ENCODE results near the gene MEOX2. TPM values are rescaled to one million over a fixed set of nuclear protein-coding genes. Genes with fewer than 3 reads are reported as not detected.

The MEOX2 gene
- total RNA-seq, 1 experiment from 2014 or later: not detected

DNA sequence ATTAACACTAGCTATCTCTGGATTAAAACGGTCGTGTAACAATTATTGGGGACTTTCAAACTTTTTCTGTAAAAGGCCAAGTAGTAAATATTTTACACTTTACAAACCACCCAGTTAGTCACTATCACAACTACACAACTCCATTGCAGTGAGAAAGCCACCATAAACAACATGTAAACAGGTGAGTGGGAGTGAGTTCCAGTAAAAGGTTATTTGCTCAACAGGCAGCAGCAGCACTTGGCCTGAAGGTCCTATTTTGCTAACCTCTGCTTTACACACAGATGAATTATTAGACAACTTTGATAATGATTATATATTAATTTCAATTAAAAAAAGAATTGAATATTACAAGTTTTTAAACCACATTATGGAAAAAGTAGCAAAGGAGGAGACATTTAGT lies 108.9 kb downstream of the MEOX2 start:
- Histone ChIP-seq H3K4me2 (ENCODE audit: low read length) (no peak overlapping the region), H4K20me1 (ENCODE audit: insufficient read depth) (no peaks in the 10 kb centered on the region), H2AFZ (ENCODE audit: low read depth, low read length, poor library complexity, severe bottlenecking) (no peak overlapping the region), H3K9me3 (ENCODE audit: control insufficient read depth in 1 of 2, insufficient read depth in 1 of 2, low read depth in 1 of 2, low read length in 2 of 2) (no peaks in the 10 kb centered on the region), H3K27ac (ENCODE audit: low read depth, low read length) (no peak overlapping the region), H3K4me1 (ENCODE audit: control insufficient read depth in 1 of 2, insufficient read depth in 2 of 2, low read length in 2 of 2) (no peaks in the 10 kb centered on the region), H3K9me2 (ENCODE audit: insufficient read depth) (no peaks in the 10 kb centered on the region), H3K4me3 (replicated peaks in 1 of 2; ENCODE audit: low read depth in 1 of 2, low read length in 2 of 2) (no peak overlapping the region), H3K36me3 (ENCODE audit: control insufficient read depth in 1 of 2, insufficient read depth in 2 of 2, low read length in 2 of 2) (no peaks in the 10 kb centered on the region), H3K27me3 (ENCODE audit: insufficient read depth, low read length) (no peaks in the 10 kb centered on the region), H3K9ac (ENCODE audit: low read length) (no peak overlapping the region), H3K79me2 (ENCODE audit: insufficient read depth, low read length) (no peaks in the 10 kb centered on the region)
- ChIA-PET POLR2A (no interaction called here), CTCF (no interaction called here), RAD21 (ENCODE audit: low non-redundant PET in 1 of 2, low total read pairs in 2 of 2, uncharacterized antibody in 2 of 2, unreplicated experiment in 2 of 2) (no interaction called here)
- BruUV-seq (replicated peaks): no TSS peak
- DNase-seq (ENCODE audit: low read depth, low spot score) (no peak), ATAC-seq (no peak)
- intact Hi-C loops (cut with micrococcal nuclease): no loop called here
- TF ChIP-seq ZNF274 (IDR thresholded peaks at IDR 0.05; ENCODE audit: low read depth, low read length): no peak
- TF ChIP-seq JUND (IDR thresholded peaks at IDR 0.05): no peak
- no peak for TF ChIP-seq FOSL1 (IDR thresholded peaks at IDR 0.05; ENCODE audit: low read depth)
- no peak for TF ChIP-seq SIN3A (IDR thresholded peaks at IDR 0.05; ENCODE audit: low read depth)
- TF ChIP-seq TCF7L2 (IDR thresholded peaks at IDR 0.05; ENCODE audit: borderline replicate concordance, extremely low read depth, insufficient read depth, insufficient read length): no peak
- no peak for TF ChIP-seq EZH2 (IDR thresholded peaks at IDR 0.05)
- no peak for TF ChIP-seq EGR1 (IDR thresholded peaks at IDR 0.05; ENCODE audit: low read depth)
- no peak for TF ChIP-seq CBX3 (IDR thresholded peaks at IDR 0.05; ENCODE audit: low read depth)
- TF ChIP-seq YY1 (IDR thresholded peaks at IDR 0.05; ENCODE audit: extremely low read depth, insufficient replicate concordance, low read depth, low read length): no peak

GRCh38 chr7:15571301-15571878 lies 115.1 kb downstream of the MEOX2 start:
- Histone ChIP-seq H3K9me2 (ENCODE audit: insufficient read depth) (no peaks in the 10 kb centered on the region), H3K4me1 (ENCODE audit: control insufficient read depth in 1 of 2, insufficient read depth in 2 of 2, low read length in 2 of 2) (no peaks in the 10 kb centered on the region), H3K4me2 (ENCODE audit: low read length) (no peak overlapping the region), H3K9ac (ENCODE audit: low read length) (no peak overlapping the region), H2AFZ (ENCODE audit: low read depth, low read length, poor library complexity, severe bottlenecking) (no peak overlapping the region), H3K9me3 (ENCODE audit: control insufficient read depth in 1 of 2, insufficient read depth in 1 of 2, low read depth in 1 of 2, low read length in 2 of 2) (no peaks in the 10 kb centered on the region), H4K20me1 (ENCODE audit: insufficient read depth) (no peaks in the 10 kb centered on the region), H3K27me3 (ENCODE audit: insufficient read depth, low read length) (no peaks in the 10 kb centered on the region), H3K27ac (ENCODE audit: low read depth, low read length) (no peak overlapping the region), H3K79me2 (ENCODE audit: insufficient read depth, low read length) (no peaks in the 10 kb centered on the region), H3K4me3 (replicated peaks in 1 of 2; ENCODE audit: low read depth in 1 of 2, low read length in 2 of 2) (no peak overlapping the region), H3K36me3 (ENCODE audit: control insufficient read depth in 1 of 2, insufficient read depth in 2 of 2, low read length in 2 of 2) (no peaks in the 10 kb centered on the region)
- intact Hi-C loops (cut with micrococcal nuclease): no loop called here
- BruUV-seq (replicated peaks): no TSS peak
- ChIA-PET POLR2A (no interaction called here), RAD21 (ENCODE audit: low non-redundant PET in 1 of 2, low total read pairs in 2 of 2, uncharacterized antibody in 2 of 2, unreplicated experiment in 2 of 2) (no interaction called here), CTCF (no interaction called here)
- no peak for TF ChIP-seq POLR2AphosphoS5 (IDR thresholded peaks at IDR 0.05; ENCODE audit: low read depth, low read length)
- TF ChIP-seq YY1 (IDR thresholded peaks at IDR 0.05; ENCODE audit: extremely low read depth, insufficient replicate concordance, low read depth, low read length): no peak
- no peak for TF ChIP-seq POLR2A (IDR thresholded peaks at IDR 0.05; ENCODE audit: borderline replicate concordance, extremely low read depth, insufficient read depth, insufficient read length)
- TF ChIP-seq CBX3 (IDR thresholded peaks at IDR 0.05; ENCODE audit: low read depth): no peak
- no peak for TF ChIP-seq CEBPB (IDR thresholded peaks at IDR 0.05; ENCODE audit: low read depth)
- ATAC-seq (no peak), DNase-seq (ENCODE audit: low read depth, low spot score) (no peak)
